Stomach (tissue), 9 donors: ENCODE results near the gene DES. TPM values are rescaled to one million over a fixed set of nuclear protein-coding genes. Genes with fewer than 3 reads are reported as not detected.

Experiments used
- DNase-seq, 2 donors: peaks; one replicate each; pipeline versions ENCODE4 v3.0.0 to v3.0.0-alpha.2; 2013 to 2019
- H3K27ac ChIP-seq, 5 donors: fragments of 200-600 bp in 4 of 5; sonication (generic) in 4 of 5; one replicate each; pipeline ENCODE4 v1.5.1; 2013 to 2019; ENCODE audit warnings: mild to moderate bottlenecking in 1 of 5, moderate library complexity in 1 of 5
- H3K27me3 ChIP-seq, 3 donors: fragments of 200-600 bp; sonication (generic); one replicate each; pipeline ENCODE4 v1.5.1; 2017 to 2019; ENCODE audit warnings: mixed run types in 1 of 3
- H3K36me3 ChIP-seq, 4 donors: fragments of 200-600 bp; sonication (generic); 1 replicate in 3 of 4; 2 replicates in 1 of 4; pipeline ENCODE4 v1.5.1; 2016 to 2019
- H3K4me1 ChIP-seq, 4 donors: fragments of 200-600 bp; sonication (generic); one replicate each; pipeline ENCODE4 v1.5.1; 2016 to 2019
- H3K4me3 ChIP-seq, 4 donors: fragments of 200-600 bp; sonication (generic) in 3 of 4; one replicate each; pipeline ENCODE4 v1.5.1; 2016 to 2019; ENCODE audit warnings: mild to moderate bottlenecking in 1 of 4
- H3K9me3 ChIP-seq, 4 donors: fragments of 200-600 bp; sonication (generic); one replicate each; pipeline ENCODE4 v1.5.1; 2016 to 2019
- CTCF ChIP-seq, 7 experiments: fragments of 450-650 bp in 4 of 7; fragments of 200-600 bp in 3 of 7; sonication (generic) in 3 of 7; IDR thresholded peaks; one replicate each; pipeline ENCODE4 v1.5.1; 2016 to 2019; ENCODE audit warnings: antibody characterized with exemption in 7 of 7, control low read depth in 2 of 7, mild to moderate bottlenecking in 1 of 7
- EP300 ChIP-seq: sonication (generic); formaldehyde crosslinking; IDR thresholded peaks from one replicate; pipeline ENCODE4 v1.6.1; 2017; ENCODE audit warnings: antibody characterized with exemption
- POLR2A ChIP-seq, 4 donors: fragments of 450-650 bp; IDR thresholded peaks; one replicate each; pipeline ENCODE4 v1.6.1; 2016; ENCODE audit warnings: antibody characterized with exemption in 4 of 4, control low read depth in 2 of 4, mild to moderate bottlenecking in 1 of 4, moderate library complexity in 1 of 4
- POLR2AphosphoS5 ChIP-seq, 3 donors: sonication (generic); formaldehyde crosslinking; IDR thresholded peaks; one replicate each; pipeline ENCODE4 v1.6.1; 2016; ENCODE audit warnings: antibody characterized with exemption in 3 of 3
- whole genome bisulfite sequencing, 5 donors: extraction: QIAGEN DNeasy Blood & Tissue Kit in 3 of 5; methylation state at CpG; one replicate each; pipeline versions ENCODE4 v1.1.5 to v1.1.7; 2013 to 2018; 5-methylcytosine and 5-hydroxymethylcytosine counted together
- intact Hi-C: fragments of 100-400 bp; cut with DNase I; formaldehyde crosslinking; loops from one replicate; pipeline ENCODE4 v1.15.1; 2023; ENCODE audit warnings: low total_unique reads
- polyA plus RNA-seq, 3 donors: library from polyadenylated mRNA; stranded (reverse); fragments of 200-250 nt; gene quantifications; one replicate each; pipeline ENCODE4 v1.2.3, GENCODE V29; 2013
- total RNA-seq, 5 donors: library from RNA; depleted of rRNA; stranded (reverse); fragments of >200 nt; gene quantifications; one replicate each; pipeline versions ENCODE4 v1.1.0 to v1.2.3, GENCODE V29; 2014 to 2016
- donor health status: healthy with polysubstance abuse.
- donor health status: Bipolar disorder and iron deficiency.
- donor health status: healthy.

Gene DES
- total and polyA plus RNA-seq, 8 donors, result 122 to 5,539 (median 1,138) TPM

- Histone ChIP-seq H3K4me3 (no peak overlapping the region), H3K36me3 (peaks cover 0 to 24% (median 4%) of the 10 kb centered on the region in 4 donors), H3K27me3 (peaks cover 0 to 53% (median 36%) of the 10 kb centered on the region in 3 donors), H3K9me3 (peaks cover 0 to 3% (median under 1%) of the 10 kb centered on the region in 4 donors), H3K4me1 (peaks cover 8 to 20% (median 14%) of the 10 kb centered on the region in 4 donors), H3K27ac (peak overlapping the region in 4 of 5 donors; percentile 69 to 91 (median 83))
- intact Hi-C loops, result no loop called here
- DNase-seq, result peak in 1 of 2 donors; percentile 67
- TF ChIP-seq POLR2AphosphoS5 (IDR thresholded peaks at IDR 0.05), result peak in 2 of 3 donors; percentile 31 to 42
- no peak for TF ChIP-seq POLR2A (IDR thresholded peaks at IDR 0.05)
- WGBS, 5 donors, result 40 to 63% (median 56%) methylated on average over 9 of the region's 9 CpGs
Measured at GRCh38 chr2:219417374-219417773, 803 bp upstream of the DES start.

GRCh38 chr2:219419012-219419324, 791 bp downstream of the DES start:
- peak overlapping the region; percentile 41 to 60 (median 51) for H3K4me3 ChIP-seq
- peak in 1 of 2 donors; percentile 21 for DNase-seq
- intact Hi-C loops, result no loop called here
- 37 to 75% (median 40%) methylated on average over 4 to 12 of the region's 12 CpGs for WGBS, 5 donors
- H3K27ac ChIP-seq, result peak overlapping the region in 4 of 5 donors; percentile 69 to 91 (median 83)
- TF ChIP-seq EP300, result no peak
- TF ChIP-seq CTCF (IDR thresholded peaks at IDR 0.05), result no peak
- no peak for TF ChIP-seq POLR2A (IDR thresholded peaks at IDR 0.05)
- no peak for TF ChIP-seq POLR2AphosphoS5 (IDR thresholded peaks at IDR 0.05)
- H3K4me1 ChIP-seq, result peaks cover 8 to 22% (median 15%) of the 10 kb centered on the region in 4 donors
- peaks cover 0 to 24% (median 4%) of the 10 kb centered on the region in 4 donors for H3K36me3 ChIP-seq
- H3K27me3 ChIP-seq, result peaks cover 0 to 52% (median 36%) of the 10 kb centered on the region in 3 donors
- H3K9me3 ChIP-seq, result no peaks in the 10 kb centered on the region

GRCh38 chr2:219419331-219420197, 1.4 kb downstream of the DES start:
- peaks cover 0 to 48% (median 36%) of the 10 kb centered on the region in 3 donors for H3K27me3 ChIP-seq
- 61 to 77% (median 67%) methylated on average over 8 to 9 of the region's 9 CpGs for WGBS, 5 donors
- peaks cover 0 to 24% (median 4%) of the 10 kb centered on the region in 4 donors for H3K36me3 ChIP-seq
- TF ChIP-seq POLR2AphosphoS5 (IDR thresholded peaks at IDR 0.05), result peak in 1 of 3 donors; percentile 26
- no peak for TF ChIP-seq POLR2A (IDR thresholded peaks at IDR 0.05)
- intact Hi-C loops, result no loop called here
- H3K4me3 ChIP-seq, result peak overlapping the region; percentile 41 to 60 (median 51)
- DNase-seq, result peak in 1 of 2 donors; percentile 62
- no peaks in the 10 kb centered on the region for H3K9me3 ChIP-seq
- H3K4me1 ChIP-seq, result peaks cover 8 to 27% (median 15%) of the 10 kb centered on the region in 4 donors
- peak overlapping the region in 4 of 5 donors; percentile 69 to 91 (median 83) for H3K27ac ChIP-seq

GRCh38 chr2:219420687-219421086, 2.5 kb downstream of the DES start:
- TF ChIP-seq POLR2A (IDR thresholded peaks at IDR 0.05) (no peak), POLR2AphosphoS5 (IDR thresholded peaks at IDR 0.05) (no peak), EP300 (no peak), CTCF (IDR thresholded peaks at IDR 0.05) (no peak)
- H3K36me3 ChIP-seq, result peaks cover 0 to 31% (median 8%) of the 10 kb centered on the region in 4 donors
- intact Hi-C loops, result no loop called here
- DNase-seq, result peak in 1 of 2 donors; percentile 2
- no peaks in the 10 kb centered on the region for H3K9me3 ChIP-seq
- peaks cover 8 to 27% (median 15%) of the 10 kb centered on the region in 4 donors for H3K4me1 ChIP-seq
- H3K4me3 ChIP-seq, result peak overlapping the region; percentile 41 to 60 (median 51)
- H3K27ac ChIP-seq, result peak overlapping the region in 3 of 5 donors; percentile 81 to 91 (median 85)
- 70 to 89% (median 88%) methylated on average over 8 of the region's 8 CpGs for WGBS, 5 donors
- peaks cover 0 to 55% (median 36%) of the 10 kb centered on the region in 3 donors for H3K27me3 ChIP-seq

GRCh38 chr2:219421323-219421722, 3.1 kb downstream of the DES start:
- Histone ChIP-seq H3K27me3 (peaks cover 0 to 61% (median 41%) of the 10 kb centered on the region in 3 donors), H3K4me1 (peaks cover 8 to 27% (median 15%) of the 10 kb centered on the region in 4 donors), H3K4me3 (peak overlapping the region; percentile 41 to 60 (median 51)), H3K9me3 (no peaks in the 10 kb centered on the region), H3K27ac (peak overlapping the region in 3 of 5 donors; percentile 81 to 91 (median 85)), H3K36me3 (peaks cover 0 to 36% (median 11%) of the 10 kb centered on the region in 4 donors)
- intact Hi-C loops, result no loop called here
- DNase-seq, result peak in 1 of 2 donors; percentile 9
- 71 to 86% (median 84%) methylated on average over 14 to 17 of the region's 17 CpGs for WGBS, 5 donors
- TF ChIP-seq POLR2A (IDR thresholded peaks at IDR 0.05), result no peak
- no peak for TF ChIP-seq EP300
- peak in 1 of 3 donors; percentile 12 for TF ChIP-seq POLR2AphosphoS5 (IDR thresholded peaks at IDR 0.05)
- TF ChIP-seq CTCF (IDR thresholded peaks at IDR 0.05), result no peak
